BJ (cell line): ENCODE measurements around the gene HINT2. TPM values are rescaled to one million over a fixed set of nuclear protein-coding genes. Genes with fewer than 3 reads are reported as not detected.

Experiments used
- CTCF ChIA-PET: fragments of 350-600 bp; formaldehyde crosslinking; extraction: SDS; loops from one replicate; lab custom pipeline; 2021; ENCODE audit warnings: antibody characterized with exemption, inconsistent platforms; lab: Yijun Ruan, JAX
- POLR2A ChIA-PET: fragments of 300-600 bp; sonication (Branson Sonifier 250); formaldehyde crosslinking; extraction: SDS; loops from one replicate; lab custom pipeline; 2021; ENCODE audit warnings: antibody characterized with exemption; lab: Charles Lee
- DNase-seq: peaks from one replicate; pipeline ENCODE4 v3.0.0-alpha.2; 2011; ENCODE audit warnings: low read depth
- H3K27me3 ChIP-seq: 2 replicates; pipeline ENCODE4 v1.6.0; 2011; ENCODE audit warnings: low read length; ENCODE audit not compliant: control insufficient read depth, insufficient read depth
- H3K36me3 ChIP-seq: 2 replicates; pipeline ENCODE4 v1.5.1; 2011; ENCODE audit warnings: low read length; ENCODE audit not compliant: control insufficient read depth, insufficient read depth
- H3K4me3 ChIP-seq: 2 replicates; pipeline ENCODE4 v1.5.1; 2011; ENCODE audit warnings: low read depth, mild to moderate bottlenecking, control low read depth, low read length
- polyA plus RNA-seq: library from polyadenylated mRNA; depleted of rRNA; stranded (reverse); fragments of >200 nt; gene quantifications from 2 replicates; pipeline ENCODE4 v1.2.3, GENCODE V29; 2011
- TF ChIP-seq, protein P1 (sequence below): IDR thresholded peaks from 2 replicates; pipeline ENCODE4 v1.5.1; 2011; ENCODE audit warnings: low read depth, mild to moderate bottlenecking, control low read depth, inconsistent platforms, low read length, moderate library complexity; ENCODE audit not compliant: insufficient read depth

Gene HINT2
- polyA plus RNA-seq, 1 experiment = 30.0 TPM

DNA sequence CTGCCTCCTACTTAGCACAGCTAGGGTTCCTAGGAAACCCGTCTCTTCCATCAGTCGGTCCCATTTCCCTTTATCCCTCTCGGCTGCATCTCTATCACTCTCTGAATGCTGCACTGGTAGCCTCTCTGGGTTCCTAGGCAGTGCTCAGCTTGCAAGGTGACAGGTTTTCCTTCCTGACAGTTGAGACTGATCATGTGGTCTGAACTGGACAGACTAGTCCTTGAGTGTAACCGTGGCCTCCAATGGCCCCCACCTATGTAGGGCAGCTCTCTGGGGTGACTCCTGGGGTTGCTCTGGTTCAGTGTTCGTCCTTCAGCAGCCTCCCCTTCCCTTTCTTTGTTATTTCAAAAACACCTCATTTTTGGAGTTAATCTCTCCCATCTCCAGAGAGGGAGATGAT, 18.0 kb upstream of the HINT2 start:
- H3K36me3 ChIP-seq = 0 out of 2 replicates have a peak, but pooled peaks cover 1% of the 10 kb centered on the region
- CTCF ChIA-PET = interaction anchor here (1.1 to 2.0 kb wide), 4 partner anchors 18 to 49 kb away, joined by 4 to 8 read pairs (median 4); no protein-coding TSS in a partner anchor
- POLR2A ChIA-PET = no interaction called here

GRCh38 chr9:35831040-35831439, 16.2 kb upstream of the HINT2 start:
- 0 out of 2 replicates have a peak, but pooled peaks cover 1% of the 10 kb centered on the region for H3K36me3 ChIP-seq
- CTCF ChIA-PET = interaction anchor here (1.3 to 1.5 kb wide), 2 partner anchors 41 to 51 kb away, joined by 5 read pairs; no protein-coding TSS in a partner anchor
- POLR2A ChIA-PET = no interaction called here
- DNase-seq = no peak
- no peak overlapping the region for H3K4me3 ChIP-seq
- TF ChIP-seq, protein P1, sequence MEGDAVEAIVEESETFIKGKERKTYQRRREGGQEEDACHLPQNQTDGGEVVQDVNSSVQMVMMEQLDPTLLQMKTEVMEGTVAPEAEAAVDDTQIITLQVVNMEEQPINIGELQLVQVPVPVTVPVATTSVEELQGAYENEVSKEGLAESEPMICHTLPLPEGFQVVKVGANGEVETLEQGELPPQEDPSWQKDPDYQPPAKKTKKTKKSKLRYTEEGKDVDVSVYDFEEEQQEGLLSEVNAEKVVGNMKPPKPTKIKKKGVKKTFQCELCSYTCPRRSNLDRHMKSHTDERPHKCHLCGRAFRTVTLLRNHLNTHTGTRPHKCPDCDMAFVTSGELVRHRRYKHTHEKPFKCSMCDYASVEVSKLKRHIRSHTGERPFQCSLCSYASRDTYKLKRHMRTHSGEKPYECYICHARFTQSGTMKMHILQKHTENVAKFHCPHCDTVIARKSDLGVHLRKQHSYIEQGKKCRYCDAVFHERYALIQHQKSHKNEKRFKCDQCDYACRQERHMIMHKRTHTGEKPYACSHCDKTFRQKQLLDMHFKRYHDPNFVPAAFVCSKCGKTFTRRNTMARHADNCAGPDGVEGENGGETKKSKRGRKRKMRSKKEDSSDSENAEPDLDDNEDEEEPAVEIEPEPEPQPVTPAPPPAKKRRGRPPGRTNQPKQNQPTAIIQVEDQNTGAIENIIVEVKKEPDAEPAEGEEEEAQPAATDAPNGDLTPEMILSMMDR = no peak
- H3K27me3 ChIP-seq = no peaks in the 10 kb centered on the region

More for the DNA sequence above, 18.0 kb upstream of the HINT2 start:
- Histone ChIP-seq H3K4me3 (no peak overlapping the region), H3K27me3 (no peaks in the 10 kb centered on the region)
- TF ChIP-seq, protein P1 = no peak
- DNase-seq = no peak

- Histone ChIP-seq H3K4me3 (peak overlapping the region; percentile 64), H3K36me3 (no peaks in the 10 kb centered on the region), H3K27me3 (no peaks in the 10 kb centered on the region)
- DNase-seq = no peak
- CTCF ChIA-PET = interaction anchor here (0.7 to 5.8 kb wide), 3 partner anchors 26 to 52 kb away, joined by 3 to 83 read pairs (median 3); no protein-coding TSS in a partner anchor
- TF ChIP-seq, protein P1 = no peak
- POLR2A ChIA-PET = no interaction called here
Observed at GRCh38 chr9:35829764-35830096, 14.9 kb upstream of the HINT2 start.

DNA sequence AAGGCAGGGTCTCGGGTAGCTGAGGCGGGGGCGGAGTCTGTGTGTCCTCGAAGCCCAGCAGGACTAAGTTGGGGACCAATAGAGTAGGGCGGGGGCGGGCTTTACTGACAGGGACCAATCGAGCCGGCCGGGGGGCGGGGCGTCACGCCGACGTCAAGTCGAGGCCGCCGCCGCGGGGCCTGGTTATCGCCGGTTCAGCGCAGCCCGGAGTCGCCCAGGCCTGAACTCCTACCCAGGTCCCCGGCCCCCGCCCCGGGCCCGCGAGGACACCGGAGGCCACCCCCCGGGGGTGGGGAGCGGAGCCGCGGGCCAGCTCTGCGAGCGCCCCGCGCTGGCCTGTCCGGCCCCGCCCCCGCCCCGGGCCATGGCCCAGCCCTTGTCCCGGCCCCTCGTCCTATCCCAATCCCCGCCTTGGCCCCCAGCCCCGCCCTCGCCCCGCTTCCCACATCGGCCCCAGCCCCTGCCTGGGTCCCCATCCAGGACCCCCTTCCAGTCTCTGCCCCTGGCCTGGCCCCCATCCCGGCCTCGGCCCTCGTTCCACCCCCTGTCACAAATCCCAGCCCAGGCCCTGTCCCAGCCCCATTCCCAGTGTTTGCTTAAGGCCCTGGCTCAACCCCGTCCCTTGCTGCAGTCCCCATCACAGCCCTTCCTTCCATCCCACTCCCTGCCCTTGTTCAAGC, 14.4 kb upstream of the HINT2 start, which contains the start of gene TMEM8B:
TMEM8B (plus strand) TSS at position 145 of the 680 bp plus-strand sequence; CDS start at position 365, 220 bp downstream.
- Histone ChIP-seq H3K36me3 (no peaks in the 10 kb centered on the region), H3K4me3 (peak within 1 kb of the TSS; percentile 64), H3K27me3 (no peaks in the 10 kb centered on the region)
- POLR2A ChIA-PET = no interaction called here
- CTCF ChIA-PET = interaction anchor here (0.7 to 5.8 kb wide), 7 partner anchors 8 to 141 kb away, joined by 3 to 84 read pairs (median 4); partner anchors contain the start of gene TLN1
- TF ChIP-seq, protein P1 = no peak
- DNase-seq = peak; percentile 51

GRCh38 chr9:35828716-35829083, 13.9 kb upstream of the HINT2 start, which contains the start of gene FAM221B:
TSS of gene FAM221B (minus strand) at chr9:35828732. CDS start at chr9:35826161, 2,571 bp downstream.
- no peaks in the 10 kb centered on the region for H3K27me3 ChIP-seq
- ChIA-PET POLR2A (no interaction called here), CTCF (interaction anchor here (0.9 to 5.8 kb wide), 7 partner anchors 9 to 141 kb away, joined by 3 to 84 read pairs (median 8); partner anchors contain the start of genes HINT2, SPAG8 and TLN1)
- TF ChIP-seq, protein P1 = no peak
- H3K36me3 ChIP-seq = no peaks in the 10 kb centered on the region
- no peak for DNase-seq
- peak within 1 kb of the TSS; percentile 64 for H3K4me3 ChIP-seq
